Eye (tissue), 1 donor: ENCODE measurements around the gene CCN2.
"Not testable (repeated sequence)": the region's sequence is repeated elsewhere in the genome, so short reads cannot be mapped to it uniquely, and the experiment has no call there.

ENCODE experiments used
- DNase-seq: peaks from one replicate; pipeline ENCODE4 v3.0.0-alpha.2; 2015

CCN2 gene

DNA sequence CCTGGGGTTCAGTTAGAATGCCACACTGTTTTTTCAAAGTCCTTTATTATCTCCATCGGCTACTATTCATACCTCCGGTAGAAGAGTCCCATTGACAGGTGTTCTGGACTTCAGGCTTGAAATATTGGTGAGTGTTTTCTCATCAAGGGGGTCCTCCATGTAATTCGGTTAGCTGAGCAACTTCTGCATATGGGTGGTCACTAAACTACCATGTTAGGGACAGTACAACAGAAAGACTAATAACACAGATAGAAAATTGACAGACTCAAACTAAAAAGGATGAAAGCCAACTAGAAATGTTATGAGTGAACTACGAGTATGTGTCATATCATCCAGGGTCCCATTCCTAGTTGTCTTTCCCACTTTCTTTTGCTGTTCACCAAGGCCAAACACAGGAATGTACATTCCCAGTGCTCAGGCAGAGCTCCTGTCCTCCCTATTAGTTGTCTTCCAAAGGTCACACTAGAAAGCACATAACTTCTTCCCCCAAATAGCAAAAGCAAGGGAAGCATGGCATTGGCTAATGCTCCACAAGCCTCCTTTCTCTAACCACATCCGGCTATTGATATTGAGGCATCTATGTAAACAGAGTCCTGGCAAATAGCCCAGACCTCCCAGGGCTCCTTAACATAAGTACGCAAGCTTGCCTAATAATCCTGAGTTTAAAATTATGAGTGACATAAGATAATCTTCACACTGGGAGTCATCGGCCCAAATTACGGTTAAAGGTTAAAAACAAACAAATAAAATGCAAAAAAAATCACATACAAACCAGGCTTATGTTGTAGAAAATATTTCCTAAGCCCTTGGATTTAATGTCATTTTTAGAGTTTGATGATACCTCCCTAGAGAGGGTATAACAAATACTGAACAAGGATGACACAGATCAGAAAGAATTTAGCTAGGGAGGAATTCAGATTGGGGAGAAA lies 13.2 kb downstream of the CCN2 start:
- DNase-seq, result no peak

DNA sequence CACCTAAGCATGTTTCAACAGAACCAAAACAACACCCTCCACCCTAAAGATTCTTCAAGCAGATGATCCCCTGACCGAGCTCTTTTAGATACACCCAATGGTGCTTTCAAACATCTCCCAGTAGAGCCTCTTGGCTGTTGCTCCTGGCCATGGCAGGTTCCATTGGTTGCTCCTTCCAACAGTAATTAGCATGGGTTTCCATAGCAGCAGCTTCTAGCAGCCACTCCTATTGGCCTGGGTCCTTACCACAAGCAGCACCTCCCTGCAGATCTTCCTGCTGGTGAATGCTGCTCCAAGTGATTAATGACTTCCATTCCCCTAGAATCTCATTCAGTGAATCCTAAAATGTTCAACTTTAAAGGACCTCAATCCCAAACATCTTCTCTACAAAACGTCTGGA lies 13.9 kb downstream of the CCN2 start:
- no peak for DNase-seq

DNA sequence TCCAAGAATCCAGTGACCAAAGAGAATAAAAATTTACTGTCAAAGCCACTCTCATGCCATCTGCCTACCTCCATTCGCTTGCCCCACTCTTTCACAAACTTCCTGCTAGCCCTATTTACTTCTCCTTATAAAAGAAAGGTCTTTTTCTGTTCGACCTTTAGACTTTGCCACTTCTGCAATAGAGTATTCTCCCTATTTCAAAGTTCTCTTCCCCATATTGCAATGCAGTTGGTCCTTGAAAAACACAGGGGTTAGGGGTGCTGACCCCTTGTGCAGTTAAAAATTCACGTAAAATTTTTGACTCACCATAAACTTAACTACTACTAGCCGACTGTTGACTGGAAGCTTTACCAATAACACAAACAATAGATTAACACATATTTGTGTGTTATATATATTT lies 15.0 kb downstream of the CCN2 start:
- DNase-seq, result no peak

DNA sequence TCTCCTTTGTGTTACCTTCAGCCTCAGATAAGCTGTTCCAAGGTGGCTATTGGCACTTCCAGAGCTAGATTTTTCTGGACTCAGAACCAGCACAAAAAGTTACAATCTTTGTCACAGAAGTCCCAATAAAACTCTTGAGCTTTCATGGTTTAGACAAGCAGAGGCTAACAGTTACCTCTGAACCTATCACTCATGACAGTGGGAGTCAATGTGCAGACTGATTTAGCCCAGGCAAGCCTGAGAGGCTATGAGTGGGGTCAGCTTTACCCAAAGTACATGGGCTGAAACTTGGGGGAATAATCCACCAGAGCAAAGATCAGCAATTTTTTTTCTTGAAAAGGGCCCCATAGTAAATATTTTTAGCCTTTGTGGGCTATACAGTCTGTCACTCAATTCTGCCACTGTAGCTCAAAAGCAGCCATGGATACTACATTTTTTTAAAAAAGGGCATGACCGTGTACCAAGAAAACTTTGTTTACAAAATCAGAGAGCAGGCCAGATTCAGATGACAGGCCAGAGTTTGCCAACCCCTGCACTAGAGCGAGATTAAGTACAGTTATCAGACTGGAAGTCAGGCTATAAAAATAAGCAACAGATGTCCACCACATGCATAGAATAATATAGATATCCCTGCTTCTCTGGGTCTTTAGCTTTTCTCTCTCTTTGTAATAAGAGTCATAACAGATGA lies 20.0 kb downstream of the CCN2 start:
- DNase-seq, result no peak

DNA sequence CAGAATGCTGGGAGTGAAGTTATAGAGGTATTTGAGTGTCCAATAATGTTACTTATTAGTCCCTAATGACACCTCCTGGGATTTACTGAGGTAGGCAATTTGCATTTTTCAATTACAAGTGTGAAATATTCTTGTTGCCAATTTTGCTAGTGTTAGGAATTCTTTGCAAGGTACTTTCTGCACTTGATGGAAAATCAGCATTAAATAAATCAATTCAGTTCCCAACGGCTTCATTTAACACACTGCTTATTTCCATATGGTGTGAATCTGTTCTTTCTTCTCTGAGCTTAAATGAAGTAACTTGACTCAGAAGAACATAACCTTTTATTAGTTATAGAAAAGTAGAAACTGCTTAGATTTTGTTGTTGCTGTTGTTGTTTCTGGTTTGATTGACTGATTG lies 21.2 kb downstream of the CCN2 start:
- DNase-seq, result no peak

DNA sequence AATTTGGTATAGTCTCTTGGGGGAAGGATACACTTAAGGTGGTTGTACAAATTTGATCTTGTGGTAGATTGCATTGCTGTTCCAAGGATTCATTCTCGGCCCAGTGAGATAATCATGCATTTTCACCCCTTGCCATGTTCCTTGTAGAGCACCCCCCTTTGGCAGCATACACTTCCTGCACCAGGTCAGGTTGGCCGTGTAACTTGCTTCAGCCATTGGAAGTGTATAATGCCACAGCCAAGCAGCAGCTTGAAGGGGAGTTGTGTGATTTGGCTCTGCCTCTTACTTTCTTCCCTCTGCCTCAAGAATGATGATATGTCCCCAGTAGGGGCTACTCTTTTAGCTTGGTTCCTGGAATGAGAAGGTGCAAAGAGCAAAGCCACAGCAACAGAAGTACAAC lies 21.9 kb downstream of the CCN2 start:
- DNase-seq, result no peak

DNA sequence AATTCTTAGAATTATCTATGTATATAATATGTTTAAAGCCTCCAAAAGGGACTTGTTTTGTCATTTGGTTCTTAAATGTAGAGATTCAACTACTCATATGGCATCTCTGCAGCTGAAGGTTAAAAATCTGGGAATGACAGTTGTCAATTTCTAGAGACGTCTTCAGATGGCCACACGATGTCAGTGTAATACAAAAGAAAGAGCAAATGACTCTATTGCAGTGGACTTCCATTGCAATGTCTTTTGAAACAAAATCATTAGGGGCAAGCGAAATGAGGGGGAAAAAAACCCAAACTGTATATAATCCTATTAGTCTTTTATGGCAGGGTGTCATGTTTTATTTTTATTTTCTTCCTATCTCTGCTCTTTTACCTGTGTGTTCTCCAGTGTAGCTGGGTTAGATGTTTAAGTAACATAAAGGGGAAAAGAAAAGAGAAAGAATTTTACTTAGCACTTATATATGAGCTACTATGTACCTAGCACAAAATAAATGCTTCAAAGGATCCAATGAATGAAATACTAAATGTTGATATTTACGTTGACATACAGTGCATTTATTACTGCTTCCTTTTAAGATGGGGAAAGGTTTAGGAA lies 26.2 kb downstream of the CCN2 start:
- DNase-seq, result peak; percentile 73

DNA sequence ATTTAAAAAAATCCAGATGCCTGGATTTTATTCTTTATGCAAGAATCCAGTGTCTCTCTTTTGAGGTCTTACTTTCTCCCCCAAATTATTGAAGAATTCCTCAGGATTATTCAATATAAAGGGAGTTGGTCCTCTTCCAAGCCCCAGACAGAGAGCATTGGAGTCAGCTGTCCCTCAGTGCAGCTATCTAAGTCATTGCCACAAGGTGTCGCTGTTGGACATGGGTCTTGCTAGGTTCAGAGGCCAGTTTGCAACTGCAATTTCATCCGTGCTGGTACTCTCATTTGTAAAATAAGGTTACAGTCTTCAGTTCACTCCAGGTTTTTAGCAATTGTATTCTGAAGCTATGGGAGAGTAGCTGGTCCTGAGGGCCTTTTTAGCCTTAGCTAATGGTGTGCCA lies 27.8 kb downstream of the CCN2 start:
- DNase-seq, result peak; percentile 81

DNA sequence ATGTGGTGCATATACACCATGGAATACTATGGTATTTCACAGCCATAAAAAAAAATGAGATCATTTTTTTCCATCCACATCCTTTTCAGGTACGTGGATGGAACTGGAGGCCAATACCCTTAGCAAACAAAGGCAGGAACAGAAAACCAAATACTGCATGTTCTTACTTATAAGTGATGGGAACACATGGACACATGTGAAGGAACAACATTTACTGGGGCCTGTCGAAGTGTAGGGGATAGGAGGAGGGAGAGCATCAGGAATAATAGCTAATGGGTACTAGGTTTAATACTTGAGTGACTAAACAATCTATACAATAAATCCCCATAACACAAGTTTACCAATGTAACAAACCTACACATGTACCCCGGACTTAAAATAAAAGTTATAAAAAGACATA lies 30.5 kb downstream of the CCN2 start:
- no peak for DNase-seq

DNA sequence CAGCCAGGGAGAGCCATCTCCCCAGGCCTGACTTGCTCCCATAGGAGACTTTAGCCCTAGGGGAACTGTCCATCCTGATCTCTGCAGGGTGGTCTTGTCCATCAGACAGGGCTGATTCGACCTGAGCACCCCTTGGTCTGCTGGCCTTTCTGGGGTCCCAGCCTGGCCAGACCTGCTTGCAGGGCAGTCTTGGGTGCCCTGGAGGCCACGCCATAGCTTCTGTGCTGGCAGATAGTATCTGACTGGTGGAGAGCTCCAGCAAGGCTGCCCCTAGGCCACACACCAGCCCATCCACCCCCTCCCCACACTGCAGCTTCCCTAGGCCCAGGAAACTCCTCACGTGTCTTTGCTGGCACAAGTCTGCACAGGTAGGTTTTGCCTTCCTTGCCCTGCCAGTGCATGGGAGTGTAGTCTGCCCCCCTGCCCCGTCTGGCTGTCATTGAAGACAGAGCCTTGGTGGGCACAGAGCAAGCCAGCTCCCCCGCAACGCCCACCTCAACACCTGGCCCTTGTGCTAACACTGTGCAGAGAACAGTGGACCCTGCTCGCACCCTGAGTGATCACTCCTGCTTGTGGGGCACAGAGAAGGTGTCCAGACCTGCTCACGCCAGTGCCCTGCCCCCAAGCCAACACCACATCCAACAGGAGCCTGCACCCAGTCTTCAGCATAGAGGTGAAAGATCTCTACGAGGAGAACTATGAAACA lies 32.4 kb downstream of the CCN2 start:
- DNase-seq, result no peak

DNA sequence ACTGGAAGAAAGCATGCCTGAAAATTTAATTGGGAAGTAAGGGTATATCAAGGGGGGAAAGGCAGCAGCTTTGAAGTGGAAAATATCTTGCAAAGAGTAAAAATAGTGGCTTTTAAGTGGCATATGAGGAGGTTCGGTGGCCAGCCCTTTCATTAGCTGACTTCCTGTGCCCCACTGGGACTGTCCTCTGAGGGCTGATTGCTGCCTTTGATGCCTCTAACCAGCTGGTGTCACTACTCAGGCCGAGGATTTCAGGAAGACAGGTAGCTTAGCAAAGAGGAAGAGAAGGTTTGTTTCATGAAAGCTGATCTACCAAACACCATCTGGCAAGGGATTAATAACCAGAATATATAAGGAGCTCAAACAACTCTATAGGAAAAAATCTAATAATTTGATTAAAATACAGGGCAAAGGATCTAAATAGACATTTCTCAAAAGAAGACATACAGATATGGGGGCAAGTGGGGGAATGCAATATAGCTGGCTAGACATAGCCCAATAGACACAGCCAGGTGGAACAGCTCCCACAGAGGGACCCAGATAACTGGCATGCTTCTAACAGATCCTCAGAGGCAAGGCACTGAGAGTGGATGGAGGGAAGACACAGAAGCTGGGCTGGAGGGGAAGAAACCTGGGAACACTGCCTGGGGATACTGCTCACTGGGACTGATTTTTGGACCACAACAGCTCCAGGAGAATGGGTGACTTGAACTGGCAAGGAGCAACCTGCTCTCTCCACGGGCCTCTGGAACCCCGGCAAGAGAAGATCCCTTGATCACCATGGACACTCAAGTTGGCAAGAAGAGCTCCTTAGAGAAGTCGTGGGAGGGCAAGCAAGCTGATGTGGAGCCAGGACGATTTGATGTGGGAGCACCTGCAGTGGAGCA lies 33.2 kb downstream of the CCN2 start:
- peak; percentile 47 for DNase-seq

DNA sequence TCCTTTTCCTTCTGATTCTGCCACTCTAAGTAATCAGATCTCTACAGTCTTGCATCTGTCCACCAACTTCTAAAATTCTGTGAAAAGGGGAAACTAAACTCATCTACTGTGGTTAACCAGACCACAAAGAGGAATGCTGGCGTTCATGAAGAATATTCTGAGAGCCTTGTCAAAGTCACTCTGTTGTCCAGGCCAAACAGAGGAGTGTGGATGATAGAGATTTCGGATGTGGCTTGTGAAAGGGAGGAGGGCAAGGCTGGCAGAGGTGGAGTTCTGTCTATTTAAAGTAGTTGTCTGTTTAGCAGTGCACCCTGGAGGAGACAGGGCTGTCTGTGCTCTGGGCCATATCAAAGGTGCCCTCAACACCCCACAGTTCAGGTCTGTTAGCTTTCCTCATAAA lies 33.9 kb downstream of the CCN2 start:
- no peak for DNase-seq

DNA sequence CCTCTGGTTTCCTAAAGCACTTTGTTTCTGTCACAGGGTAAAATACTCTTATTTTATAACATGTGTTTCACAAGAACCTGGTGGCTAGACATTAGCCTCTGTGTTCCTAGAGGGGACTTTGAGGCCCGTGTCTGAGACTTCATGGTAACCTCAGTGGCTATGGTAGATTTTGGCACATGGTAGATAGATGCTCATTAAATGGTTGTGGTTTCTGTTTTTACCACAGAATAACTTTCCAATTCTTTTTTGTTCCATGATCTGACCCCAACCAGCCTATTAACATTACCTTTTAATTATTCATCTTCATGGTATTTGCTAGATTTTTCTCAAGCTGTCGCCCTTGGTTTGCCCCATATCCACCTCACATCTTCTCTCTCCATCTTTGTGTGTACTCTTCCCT lies 34.3 kb downstream of the CCN2 start:
- DNase-seq, result no peak

DNA sequence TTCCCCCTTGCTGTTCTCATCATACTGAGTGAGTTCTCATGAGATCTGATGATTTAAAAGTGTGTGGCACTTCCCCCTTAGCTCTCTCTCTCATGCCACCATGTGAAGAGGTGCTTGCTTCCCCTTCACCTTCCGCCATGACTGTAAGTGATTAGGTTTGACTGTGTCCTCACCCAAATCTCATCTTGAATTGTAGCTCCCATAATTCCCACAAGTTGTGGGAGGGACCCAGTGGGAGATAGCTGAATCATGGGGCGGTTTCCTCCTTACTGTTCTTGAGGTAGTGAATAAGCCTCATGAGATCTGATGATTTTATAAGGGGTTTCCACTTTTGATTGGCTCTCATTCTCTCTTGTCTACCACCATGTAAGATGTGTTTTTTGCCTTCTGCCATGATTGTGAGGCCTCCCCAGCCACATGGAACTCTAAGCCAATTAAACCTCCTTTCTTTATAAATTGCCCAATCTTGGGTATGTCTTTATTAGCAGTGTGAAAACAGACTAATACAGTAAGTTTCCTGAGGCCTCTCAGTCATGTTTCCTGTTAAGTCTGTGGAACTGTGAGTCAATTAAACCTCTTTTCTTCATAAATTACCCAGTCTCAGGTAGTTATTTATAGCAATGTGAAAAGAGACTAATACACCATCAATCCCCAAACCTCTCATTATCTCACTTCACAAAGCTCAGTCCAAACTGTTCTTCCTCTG lies 34.9 kb downstream of the CCN2 start:
- not testable (repeated sequence) for DNase-seq

DNA sequence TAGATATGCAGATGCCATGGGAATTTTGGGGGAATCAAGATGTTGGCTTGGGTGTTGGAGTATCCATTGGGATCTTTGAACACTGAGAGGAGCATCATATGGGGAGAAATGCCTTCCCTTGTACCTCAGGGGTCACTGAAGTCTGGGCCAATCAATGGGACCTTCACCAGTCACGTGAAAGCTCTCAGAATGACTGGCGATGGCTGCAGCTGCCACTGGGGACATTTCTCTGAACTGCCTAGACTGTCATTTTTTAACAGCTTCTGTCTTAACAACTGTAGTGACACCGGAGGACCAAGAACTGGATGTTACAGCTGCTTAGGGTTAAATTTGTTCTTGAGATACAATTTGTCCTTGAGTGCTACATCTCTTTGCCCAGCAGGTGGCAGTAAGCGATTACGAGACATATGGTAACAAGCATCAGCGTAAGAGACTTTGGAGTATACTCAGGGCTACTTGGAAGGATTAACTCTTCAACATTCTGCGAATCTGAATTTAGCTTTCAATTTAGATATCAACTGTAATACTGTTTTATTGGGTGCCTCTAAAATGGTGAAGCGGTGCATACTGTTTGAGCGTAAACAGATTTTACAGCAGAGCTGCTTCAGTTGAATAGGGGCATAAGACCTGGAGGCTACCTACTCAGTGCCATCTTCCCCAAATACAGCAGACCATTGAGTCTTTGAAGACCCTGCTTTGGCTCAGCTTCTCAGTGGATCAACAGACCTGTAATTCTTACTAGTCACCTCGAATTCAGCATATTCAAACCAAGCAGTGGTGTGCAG lies 36.0 kb downstream of the CCN2 start:
- peak; percentile 90 for DNase-seq

DNA sequence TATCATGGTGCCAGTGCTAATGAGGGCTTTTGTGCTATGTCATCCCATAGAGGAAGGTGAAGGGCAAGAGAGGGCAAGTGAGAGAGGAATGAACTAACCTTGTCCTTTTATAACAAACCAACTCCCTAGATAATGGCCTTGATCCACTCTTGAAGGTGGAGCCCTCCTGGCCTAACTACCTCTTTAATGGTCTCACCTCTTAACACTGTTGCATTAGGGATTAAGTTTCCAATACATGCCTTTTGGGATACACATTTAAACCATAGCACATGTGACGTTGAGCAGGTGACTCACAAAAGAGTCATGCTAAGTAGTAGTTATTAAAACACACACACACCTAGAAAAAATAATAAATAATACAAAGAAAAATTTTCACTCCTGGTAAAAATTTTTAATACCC lies 36.9 kb downstream of the CCN2 start:
- DNase-seq, result no peak

DNA sequence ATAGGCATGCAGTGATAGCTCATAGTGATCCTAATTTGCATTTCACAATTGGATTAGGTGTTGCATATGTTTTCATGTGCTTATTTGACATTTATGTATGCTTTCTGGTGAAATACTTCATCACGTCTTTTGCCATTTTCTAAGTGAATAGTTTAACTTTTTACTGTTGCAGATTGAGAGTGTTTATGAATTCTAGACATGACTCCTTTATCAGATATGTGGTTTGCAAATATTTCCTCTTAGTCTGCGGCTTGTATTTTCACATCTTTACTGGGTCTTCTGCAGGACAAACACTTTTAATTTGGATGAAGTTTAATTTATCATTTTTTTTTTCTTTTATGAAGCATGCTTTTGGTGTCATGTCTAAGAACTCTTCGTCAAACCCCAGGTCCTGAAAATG lies 39.2 kb downstream of the CCN2 start:
- DNase-seq, result no peak

DNA sequence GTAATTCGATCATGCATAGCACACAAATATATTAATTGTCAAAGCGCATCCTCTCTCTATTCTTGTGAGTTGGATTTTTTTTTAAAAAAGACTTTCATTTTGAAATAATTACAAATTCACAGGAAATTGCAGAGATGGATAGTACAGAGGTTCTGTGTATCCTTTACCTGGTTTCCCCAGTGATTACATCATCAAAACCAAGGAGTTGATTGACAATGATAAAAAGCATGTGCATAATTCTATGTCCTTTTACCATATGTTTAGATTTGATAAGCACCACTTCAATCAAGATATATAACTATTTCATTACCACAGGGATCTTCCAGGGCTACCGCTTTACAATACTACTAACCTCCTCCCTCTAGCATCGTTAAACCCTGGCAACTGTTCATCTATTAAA lies 40.2 kb downstream of the CCN2 start:
- no peak for DNase-seq

DNA sequence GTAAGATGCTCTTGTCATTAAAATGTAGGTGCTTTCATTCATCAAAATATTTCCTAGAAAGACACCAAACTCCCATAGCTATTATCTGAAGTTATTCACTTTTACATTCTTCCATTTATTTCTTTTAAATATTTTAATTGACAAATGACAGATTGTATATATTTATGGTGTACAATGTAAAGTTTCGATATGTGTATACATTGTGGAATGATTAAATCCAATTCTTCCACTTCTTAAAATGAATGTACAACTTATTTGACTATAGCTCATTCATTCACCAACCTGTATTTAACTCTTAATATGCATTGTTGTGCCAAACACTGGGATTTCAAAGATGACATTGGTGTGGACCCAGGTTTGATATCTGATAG lies 41.0 kb downstream of the CCN2 start:
- no peak for DNase-seq

DNA sequence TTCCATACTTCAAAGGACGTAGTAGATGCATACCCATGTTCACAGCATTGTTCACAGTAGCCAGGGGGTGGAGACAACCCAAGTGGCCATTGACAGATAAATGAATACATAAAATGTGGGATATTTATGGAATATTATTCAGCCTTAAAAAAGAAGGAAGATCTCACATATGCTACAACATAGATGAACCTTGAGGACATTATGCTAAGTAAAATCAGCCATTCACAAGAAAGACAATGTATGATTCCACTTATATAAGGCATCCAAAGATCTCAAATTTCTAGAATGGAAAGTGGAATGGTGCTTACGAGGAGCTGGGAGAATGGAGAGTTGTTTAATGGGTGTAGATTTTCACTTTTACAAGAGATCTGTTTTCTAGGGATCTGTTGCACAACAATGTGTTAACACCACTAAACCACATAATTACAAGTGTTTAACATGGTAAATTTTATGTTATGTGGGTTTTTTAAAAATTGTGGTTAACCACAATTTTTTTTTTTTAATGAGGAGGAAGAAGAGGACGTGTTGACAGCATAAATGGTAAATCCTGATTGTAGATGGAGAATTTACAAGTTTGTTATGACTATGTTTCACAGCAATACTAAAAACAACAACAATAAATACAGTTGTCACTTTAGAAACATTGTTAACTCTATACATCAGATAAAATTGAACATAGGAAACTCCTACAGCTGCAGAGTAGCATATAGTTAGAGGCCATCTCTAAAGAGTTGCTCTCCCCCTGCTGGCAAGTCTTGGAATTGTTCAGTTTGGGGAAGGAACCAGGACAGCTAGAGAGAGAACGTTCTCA lies 41.6 kb downstream of the CCN2 start:
- peak; percentile 91 for DNase-seq
